UCSD-AML1 (cell line): ENCODE data around the gene ROR1.

Experiments
- DNase-seq: peaks from one replicate; lab custom pipeline; 2025; ENCODE audit not compliant: unreplicated experiment; lab: John Stamatoyannopoulos, UW

The ROR1 gene

GRCh38 chr1:63854091-63854490 lies 80.3 kb downstream of the ROR1 start:
- DNase-seq, result no peak

- DNase-seq, result no peak
Measured at GRCh38 chr1:63855942-63856341, 82.1 kb downstream of the ROR1 start.

GRCh38 chr1:63856924-63857323 lies 83.1 kb downstream of the ROR1 start:
- no peak for DNase-seq

- DNase-seq, result no peak
Measured at GRCh38 chr1:63857478-63857877, 83.7 kb downstream of the ROR1 start.

GRCh38 chr1:63858153-63858552 lies 84.3 kb downstream of the ROR1 start:
- DNase-seq, result no peak

- no peak for DNase-seq
Measured at GRCh38 chr1:63859480-63860275, 85.9 kb downstream of the ROR1 start.

- DNase-seq, result no peak
Measured at GRCh38 chr1:63861052-63861691, 87.4 kb downstream of the ROR1 start.

- DNase-seq, result no peak
Measured at GRCh38 chr1:63863145-63863544, 89.3 kb downstream of the ROR1 start.

GRCh38 chr1:63864224-63864641 lies 90.4 kb downstream of the ROR1 start:
- no peak for DNase-seq

GRCh38 chr1:63865561-63865960 lies 91.7 kb downstream of the ROR1 start:
- no peak for DNase-seq

- no peak for DNase-seq
Measured at GRCh38 chr1:63866084-63866483, 92.3 kb downstream of the ROR1 start.

- DNase-seq, result no peak
Measured at GRCh38 chr1:63867429-63868176, 93.8 kb downstream of the ROR1 start.

GRCh38 chr1:63868268-63868781 lies 94.5 kb downstream of the ROR1 start:
- DNase-seq, result no peak

- no peak for DNase-seq
Measured at GRCh38 chr1:63870152-63870551, 96.3 kb downstream of the ROR1 start.

- DNase-seq, result no peak
Measured at GRCh38 chr1:63871463-63871862, 97.6 kb downstream of the ROR1 start.

- DNase-seq, result no peak
Measured at GRCh38 chr1:63873751-63874150, 99.9 kb downstream of the ROR1 start.

- no peak for DNase-seq
Measured at GRCh38 chr1:63874278-63874880, 100.6 kb downstream of the ROR1 start.

GRCh38 chr1:63875636-63876035 lies 101.8 kb downstream of the ROR1 start:
- DNase-seq, result no peak

- no peak for DNase-seq
Measured at GRCh38 chr1:63877021-63877767, 103.4 kb downstream of the ROR1 start.

GRCh38 chr1:63877816-63878215 lies 104.0 kb downstream of the ROR1 start:
- DNase-seq, result no peak

GRCh38 chr1:63878932-63879331 lies 105.1 kb downstream of the ROR1 start:
- no peak for DNase-seq
